Stimulated activated naive CD8-positive, alpha-beta T cell treated with anti-CD3 and anti-CD28 coated beads, Interleukin-15, Interleukin-2, amounts not matched to agents 100 ng/mL and 50 ng/mL, for 24 hours (primary cell): ENCODE measurements around the gene ASB1.

ENCODE experiments used
- H3K27ac Mint-ChIP-seq: one replicate; pipeline ENCODE4 v1.8.0; 2021; ENCODE audit warnings: mild to moderate bottlenecking, mixed read lengths
- H3K27me3 Mint-ChIP-seq: one replicate; pipeline ENCODE4 v1.8.0; 2021; ENCODE audit warnings: mixed read lengths
- H3K36me3 Mint-ChIP-seq: one replicate; pipeline ENCODE4 v1.8.0; 2021; ENCODE audit warnings: low read depth, mixed read lengths
- H3K4me1 Mint-ChIP-seq: one replicate; pipeline ENCODE4 v1.8.0; 2021; ENCODE audit warnings: low read depth, mixed read lengths
- H3K4me3 Mint-ChIP-seq: one replicate; pipeline ENCODE4 v1.8.0; 2021; ENCODE audit warnings: mild to moderate bottlenecking, mixed read lengths
- H3K9me3 Mint-ChIP-seq: one replicate; pipeline ENCODE4 v1.8.0; 2021; ENCODE audit warnings: mixed read lengths

Gene ASB1, protein sequence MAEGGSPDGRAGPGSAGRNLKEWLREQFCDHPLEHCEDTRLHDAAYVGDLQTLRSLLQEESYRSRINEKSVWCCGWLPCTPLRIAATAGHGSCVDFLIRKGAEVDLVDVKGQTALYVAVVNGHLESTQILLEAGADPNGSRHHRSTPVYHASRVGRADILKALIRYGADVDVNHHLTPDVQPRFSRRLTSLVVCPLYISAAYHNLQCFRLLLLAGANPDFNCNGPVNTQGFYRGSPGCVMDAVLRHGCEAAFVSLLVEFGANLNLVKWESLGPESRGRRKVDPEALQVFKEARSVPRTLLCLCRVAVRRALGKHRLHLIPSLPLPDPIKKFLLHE

DNA sequence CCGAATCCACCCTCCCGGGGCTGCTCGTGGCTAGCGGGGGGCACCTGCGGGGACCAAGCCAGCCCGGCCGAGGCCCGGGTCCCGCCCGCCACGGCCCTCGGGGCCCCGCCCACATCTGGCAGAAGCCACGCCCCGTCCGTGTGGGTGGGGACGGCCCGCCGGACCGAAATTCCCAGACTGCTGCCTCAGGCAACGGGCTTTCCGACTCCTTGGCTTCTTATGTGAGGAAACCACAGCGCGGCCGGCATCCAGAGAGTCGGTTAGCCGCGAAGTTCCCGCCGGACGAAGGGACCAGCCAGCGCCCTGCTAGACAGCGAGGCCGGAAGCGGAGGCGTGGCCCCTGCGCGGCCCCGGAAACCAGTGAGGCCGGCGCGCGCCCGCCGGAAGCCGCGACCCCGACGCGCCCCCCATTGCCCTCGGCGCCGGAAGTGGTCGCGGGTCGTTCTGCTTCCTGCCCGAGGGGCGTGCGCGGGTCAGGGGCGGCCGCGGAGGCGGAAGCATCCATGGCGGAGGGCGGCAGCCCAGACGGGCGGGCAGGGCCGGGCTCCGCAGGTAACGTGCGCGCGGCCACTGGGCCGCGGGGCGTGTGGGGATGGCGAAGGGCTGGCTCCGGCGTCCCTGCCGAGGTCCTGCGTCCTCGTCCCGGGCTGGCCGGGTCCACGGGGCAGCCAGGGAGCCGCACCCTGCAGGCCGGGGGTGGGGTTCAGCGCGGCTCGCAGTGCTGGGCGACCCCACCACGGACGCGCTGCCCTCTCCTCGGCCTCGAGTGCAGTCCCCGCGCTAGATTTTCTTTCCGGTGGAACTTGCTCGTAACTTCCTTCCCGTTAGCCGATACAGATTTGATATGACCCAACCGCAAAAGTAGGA lies at the start of gene ASB1:
TSS of gene ASB1 (plus strand) at position 360 of the 867 bp plus-strand sequence. CDS start at position 504, 144 bp downstream.
- Mint-ChIP-seq H3K36me3 (peaks cover 27% of the 10 kb centered on the region), H3K9me3 (no peaks in the 10 kb centered on the region), H3K27me3 (no peaks in the 10 kb centered on the region), H3K27ac (peak within 1 kb of the TSS; percentile 91), H3K4me3 (peak within 1 kb of the TSS; percentile 93), H3K4me1 (peaks cover 46% of the 10 kb centered on the region)

DNA sequence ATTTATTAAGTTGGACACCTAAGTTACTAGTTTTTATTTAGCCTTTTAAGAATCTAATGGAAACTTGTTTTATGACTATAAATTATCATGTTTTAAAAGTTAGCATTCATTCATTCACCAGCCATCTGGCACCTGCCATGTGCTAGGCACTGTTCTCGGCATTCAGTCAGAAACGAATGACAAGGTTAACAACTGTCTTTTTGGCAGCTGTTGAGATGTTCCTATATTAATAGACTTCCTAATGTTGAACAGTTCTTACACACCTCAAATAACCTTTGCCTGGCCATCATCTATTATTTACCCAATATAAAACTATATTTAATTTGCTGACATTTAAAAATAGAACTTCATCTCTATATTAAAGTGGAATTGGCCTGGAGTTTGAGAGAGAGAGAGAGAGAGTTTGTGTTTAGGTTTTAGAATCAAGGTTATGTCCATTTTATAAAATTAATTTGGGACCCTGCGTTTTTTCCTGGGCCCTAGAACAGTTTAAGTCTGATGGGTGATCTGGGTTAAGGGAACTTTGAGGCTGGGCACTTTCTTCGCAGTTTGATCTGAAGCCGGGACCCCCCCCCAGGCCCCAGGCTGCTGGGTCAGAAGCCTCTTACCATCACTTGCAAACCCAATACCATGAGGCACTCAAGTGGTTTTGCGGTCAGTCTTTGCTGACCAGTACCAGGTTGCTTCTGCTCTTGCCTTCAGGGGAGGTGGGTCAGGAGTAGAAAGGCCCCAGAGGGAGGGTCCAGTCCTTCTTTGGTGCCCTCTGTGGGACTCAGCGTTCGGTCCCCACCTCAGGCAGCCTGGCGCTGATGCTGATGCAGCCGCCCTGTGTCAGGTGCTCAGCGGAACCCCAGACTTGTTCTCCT lies 48.3 kb upstream of the ASB1 start:
- Mint-ChIP-seq H3K4me3 (no peak overlapping the region), H3K27me3 (no peaks in the 10 kb centered on the region), H3K4me1 (peaks cover 29% of the 10 kb centered on the region), H3K36me3 (peaks cover 16% of the 10 kb centered on the region), H3K9me3 (no peaks in the 10 kb centered on the region), H3K27ac (no peak overlapping the region)

GRCh38 chr2:238379096-238379810 lies 47.5 kb upstream of the ASB1 start:
- Mint-ChIP-seq H3K4me1 (peaks cover 29% of the 10 kb centered on the region), H3K36me3 (peaks cover 10% of the 10 kb centered on the region), H3K9me3 (no peaks in the 10 kb centered on the region), H3K27ac (peak overlapping the region; percentile 91), H3K4me3 (peak overlapping the region; percentile 33), H3K27me3 (no peaks in the 10 kb centered on the region)

DNA sequence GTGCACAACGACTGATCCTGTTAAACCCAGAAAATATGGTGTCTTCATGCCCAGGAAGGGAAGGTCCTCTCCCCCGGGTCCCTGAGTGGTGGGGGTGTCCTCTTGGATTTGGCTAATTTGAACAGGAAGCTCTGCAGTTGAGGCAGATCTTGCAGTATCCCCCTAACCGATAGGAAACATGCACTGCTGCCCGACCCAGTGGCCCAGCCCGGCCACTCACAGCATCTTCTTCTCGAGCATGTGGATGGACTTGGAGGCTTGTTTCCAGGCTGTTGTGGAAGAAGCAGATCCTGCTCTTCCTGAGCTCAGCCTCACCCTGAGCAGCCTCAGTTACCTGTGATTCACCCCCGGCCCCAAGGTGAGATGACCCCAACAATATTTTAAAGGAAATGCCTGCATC lies 46.4 kb upstream of the ASB1 start:
- peaks cover 10% of the 10 kb centered on the region for H3K36me3 Mint-ChIP-seq
- H3K27ac Mint-ChIP-seq = no peak overlapping the region
- H3K4me1 Mint-ChIP-seq = peaks cover 29% of the 10 kb centered on the region
- no peaks in the 10 kb centered on the region for H3K9me3 Mint-ChIP-seq
- no peaks in the 10 kb centered on the region for H3K27me3 Mint-ChIP-seq
- H3K4me3 Mint-ChIP-seq = no peak overlapping the region

- H3K9me3 Mint-ChIP-seq = no peaks in the 10 kb centered on the region
- H3K4me1 Mint-ChIP-seq = peaks cover 29% of the 10 kb centered on the region
- H3K27ac Mint-ChIP-seq = no peak overlapping the region
- no peaks in the 10 kb centered on the region for H3K27me3 Mint-ChIP-seq
- H3K36me3 Mint-ChIP-seq = peaks cover 10% of the 10 kb centered on the region
- no peak overlapping the region for H3K4me3 Mint-ChIP-seq
Observed at GRCh38 chr2:238380785-238381184, 45.9 kb upstream of the ASB1 start.

GRCh38 chr2:238381341-238382115 lies 45.2 kb upstream of the ASB1 start:
- Mint-ChIP-seq H3K27ac (no peak overlapping the region), H3K4me3 (no peak overlapping the region), H3K36me3 (peaks cover 10% of the 10 kb centered on the region), H3K9me3 (no peaks in the 10 kb centered on the region), H3K4me1 (peaks cover 29% of the 10 kb centered on the region), H3K27me3 (no peaks in the 10 kb centered on the region)

GRCh38 chr2:238382381-238382781 lies 44.3 kb upstream of the ASB1 start:
- H3K9me3 Mint-ChIP-seq = no peaks in the 10 kb centered on the region
- no peak overlapping the region for H3K4me3 Mint-ChIP-seq
- no peak overlapping the region for H3K27ac Mint-ChIP-seq
- H3K36me3 Mint-ChIP-seq = peaks cover 10% of the 10 kb centered on the region
- peaks cover 24% of the 10 kb centered on the region for H3K4me1 Mint-ChIP-seq
- H3K27me3 Mint-ChIP-seq = no peaks in the 10 kb centered on the region

DNA sequence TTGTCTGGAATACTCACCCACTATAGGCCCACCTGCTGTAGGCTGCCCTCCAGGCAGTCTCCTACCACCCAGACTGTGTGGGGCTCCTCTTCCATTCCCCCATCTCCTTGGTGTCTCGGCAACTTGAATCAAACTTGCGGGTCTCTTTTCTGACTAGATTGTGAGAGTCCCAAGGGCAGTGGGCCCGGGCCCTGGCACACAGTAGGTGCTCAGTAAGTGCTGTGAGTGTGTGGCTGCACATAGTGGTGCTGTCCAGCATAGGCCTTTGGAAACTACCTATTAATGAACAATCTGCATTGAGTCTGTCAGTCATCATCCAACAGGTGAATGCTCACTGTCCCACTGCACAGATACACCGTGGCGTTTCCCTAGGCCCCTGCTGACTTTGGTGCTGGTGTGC lies 43.6 kb upstream of the ASB1 start:
- Mint-ChIP-seq H3K27ac (no peak overlapping the region), H3K9me3 (no peaks in the 10 kb centered on the region), H3K4me3 (no peak overlapping the region), H3K36me3 (peaks cover 10% of the 10 kb centered on the region), H3K4me1 (peaks cover 19% of the 10 kb centered on the region), H3K27me3 (no peaks in the 10 kb centered on the region)

DNA sequence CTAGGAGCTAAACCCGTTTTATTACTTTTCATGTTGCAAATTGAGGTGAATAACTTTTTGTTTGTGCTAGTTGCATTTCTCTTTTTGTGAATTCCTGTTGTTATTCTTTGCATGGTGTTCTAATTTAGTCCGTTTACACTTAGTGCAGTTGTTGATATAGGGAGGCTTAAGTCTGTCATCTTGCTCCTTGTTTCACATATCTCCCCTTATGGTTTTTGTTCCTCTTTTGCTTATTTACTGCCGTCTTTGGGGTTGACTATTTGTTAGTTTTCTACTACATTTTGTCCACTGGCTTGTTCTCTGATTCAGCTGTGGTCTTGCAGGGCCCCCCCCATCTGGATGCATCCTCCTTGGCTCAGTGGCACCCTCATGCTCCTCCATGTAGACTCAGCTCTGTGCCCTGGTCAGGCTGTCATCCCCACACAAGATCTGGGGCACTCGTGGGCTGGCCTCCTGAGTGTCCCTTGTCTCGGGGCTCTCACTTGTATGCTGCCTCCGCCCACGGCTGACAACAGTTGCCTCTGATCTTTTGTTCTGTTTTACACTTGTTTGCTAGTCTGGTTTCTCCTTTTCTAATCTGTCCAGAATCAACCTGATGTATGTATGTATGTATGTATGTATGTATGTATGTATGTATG lies 42.9 kb upstream of the ASB1 start:
- no peaks in the 10 kb centered on the region for H3K27me3 Mint-ChIP-seq
- peaks cover 18% of the 10 kb centered on the region for H3K4me1 Mint-ChIP-seq
- no peak overlapping the region for H3K27ac Mint-ChIP-seq
- no peaks in the 10 kb centered on the region for H3K9me3 Mint-ChIP-seq
- no peak overlapping the region for H3K4me3 Mint-ChIP-seq
- peaks cover 10% of the 10 kb centered on the region for H3K36me3 Mint-ChIP-seq

DNA sequence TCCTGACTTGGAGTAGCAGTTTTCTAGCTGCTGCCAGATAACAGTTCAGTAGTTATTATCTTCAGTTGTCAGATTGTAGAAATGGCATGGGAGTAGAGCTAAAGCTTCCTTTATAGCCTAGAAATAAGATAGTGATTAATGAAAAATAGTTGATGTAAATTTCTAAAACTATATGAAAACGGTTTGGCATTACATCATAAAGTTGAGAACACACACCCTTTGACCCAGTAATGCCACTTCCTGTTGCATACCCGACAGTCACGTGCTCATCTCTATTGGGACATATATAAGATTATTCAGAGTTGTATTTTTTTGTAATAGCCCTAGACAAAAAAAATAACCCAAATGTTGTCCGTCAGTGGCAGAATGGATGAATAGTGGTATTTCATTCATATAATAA lies 39.4 kb upstream of the ASB1 start:
- Mint-ChIP-seq H3K4me1 (no peaks in the 10 kb centered on the region), H3K36me3 (peaks cover 4% of the 10 kb centered on the region), H3K4me3 (no peak overlapping the region), H3K9me3 (no peaks in the 10 kb centered on the region), H3K27me3 (no peaks in the 10 kb centered on the region), H3K27ac (no peak overlapping the region)

DNA sequence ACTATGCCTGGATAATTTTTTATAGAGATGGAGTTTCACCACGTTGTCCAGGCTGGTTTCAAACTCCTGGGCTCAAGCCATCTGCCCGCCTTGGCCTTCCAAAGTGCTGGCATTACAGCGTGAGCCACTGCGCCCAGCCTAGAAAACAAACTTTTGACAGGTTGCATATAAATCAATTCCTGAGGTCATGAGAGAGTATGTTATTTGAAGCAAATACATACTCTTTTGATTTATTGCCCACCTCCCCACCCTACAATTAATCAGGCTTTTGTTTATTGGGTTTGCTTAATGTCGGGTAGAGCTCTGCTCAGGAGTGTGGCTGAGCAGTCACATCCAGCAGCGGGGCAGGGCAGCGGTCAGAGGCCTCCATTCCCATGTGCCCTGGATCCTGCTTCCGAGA lies 37.9 kb upstream of the ASB1 start:
- H3K9me3 Mint-ChIP-seq = no peaks in the 10 kb centered on the region
- H3K4me1 Mint-ChIP-seq = no peaks in the 10 kb centered on the region
- H3K36me3 Mint-ChIP-seq = peaks cover 4% of the 10 kb centered on the region
- H3K4me3 Mint-ChIP-seq = no peak overlapping the region
- H3K27me3 Mint-ChIP-seq = no peaks in the 10 kb centered on the region
- no peak overlapping the region for H3K27ac Mint-ChIP-seq

- Mint-ChIP-seq H3K9me3 (no peaks in the 10 kb centered on the region), H3K4me1 (no peaks in the 10 kb centered on the region), H3K36me3 (peaks cover 4% of the 10 kb centered on the region), H3K27me3 (no peaks in the 10 kb centered on the region), H3K27ac (no peak overlapping the region), H3K4me3 (no peak overlapping the region)
Observed at GRCh38 chr2:238389988-238390589, 36.6 kb upstream of the ASB1 start.

DNA sequence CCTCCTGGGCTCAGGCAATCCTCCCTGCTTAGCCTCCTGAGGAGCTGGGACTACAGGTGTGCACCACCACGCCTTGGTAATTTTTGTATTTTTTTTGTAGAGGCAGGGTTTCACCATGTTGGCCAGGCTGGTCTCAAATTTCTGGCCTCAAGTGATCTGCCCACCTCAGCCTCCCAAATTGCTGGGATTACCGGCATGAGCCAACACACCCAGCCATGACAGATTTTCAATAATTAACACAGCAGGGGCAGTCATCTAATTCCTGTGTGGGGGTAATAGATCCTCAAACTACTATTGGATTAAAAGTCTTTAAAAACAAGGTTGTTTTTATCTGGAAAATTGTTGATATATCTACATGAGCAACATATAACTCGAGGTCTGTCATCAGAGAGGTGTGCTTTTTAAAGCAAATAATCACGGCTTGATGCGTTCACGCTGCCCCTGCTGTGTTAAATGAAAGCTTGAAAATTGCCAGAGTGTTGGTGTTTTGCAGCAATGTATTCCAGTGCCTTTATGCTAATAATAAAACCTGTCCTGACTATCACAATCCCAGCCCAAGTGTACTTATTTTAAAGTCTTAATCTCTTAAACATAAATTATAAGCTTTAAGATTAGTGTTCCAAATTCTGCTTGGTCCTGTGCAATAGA lies 35.6 kb upstream of the ASB1 start:
- H3K4me3 Mint-ChIP-seq = no peak overlapping the region
- no peaks in the 10 kb centered on the region for H3K27me3 Mint-ChIP-seq
- H3K4me1 Mint-ChIP-seq = no peaks in the 10 kb centered on the region
- no peaks in the 10 kb centered on the region for H3K9me3 Mint-ChIP-seq
- H3K27ac Mint-ChIP-seq = no peak overlapping the region
- H3K36me3 Mint-ChIP-seq = peaks cover 4% of the 10 kb centered on the region
